GM20000 (cell line): Measurements from ENCODE around the gene ADCY4.
"Not testable (repeated sequence)": the region's sequence is repeated elsewhere in the genome, so short reads cannot be mapped to it uniquely, and the experiment has no call there.

ENCODE experiments used
- DNase-seq: peaks from one replicate; pipeline ENCODE4 v3.0.0; 2012; ENCODE audit warnings: low spot score
- CTCF ChIP-seq: IDR thresholded peaks from 2 replicates; pipeline ENCODE4 v1.5.1; 2012; ENCODE audit warnings: mild to moderate bottlenecking, control low read depth; ENCODE audit errors: extremely low read depth, missing control alignments

Gene ADCY4

GRCh38 chr14:24356208-24356607 is 21.3 kb upstream of the ADCY4 start:
- DNase-seq = no peak
- no peak for TF ChIP-seq CTCF

GRCh38 chr14:24355009-24355408 is 20.1 kb upstream of the ADCY4 start:
- DNase-seq = no peak
- no peak for TF ChIP-seq CTCF

GRCh38 chr14:24354482-24354825 is 19.6 kb upstream of the ADCY4 start:
- DNase-seq = not testable (repeated sequence)

DNA sequence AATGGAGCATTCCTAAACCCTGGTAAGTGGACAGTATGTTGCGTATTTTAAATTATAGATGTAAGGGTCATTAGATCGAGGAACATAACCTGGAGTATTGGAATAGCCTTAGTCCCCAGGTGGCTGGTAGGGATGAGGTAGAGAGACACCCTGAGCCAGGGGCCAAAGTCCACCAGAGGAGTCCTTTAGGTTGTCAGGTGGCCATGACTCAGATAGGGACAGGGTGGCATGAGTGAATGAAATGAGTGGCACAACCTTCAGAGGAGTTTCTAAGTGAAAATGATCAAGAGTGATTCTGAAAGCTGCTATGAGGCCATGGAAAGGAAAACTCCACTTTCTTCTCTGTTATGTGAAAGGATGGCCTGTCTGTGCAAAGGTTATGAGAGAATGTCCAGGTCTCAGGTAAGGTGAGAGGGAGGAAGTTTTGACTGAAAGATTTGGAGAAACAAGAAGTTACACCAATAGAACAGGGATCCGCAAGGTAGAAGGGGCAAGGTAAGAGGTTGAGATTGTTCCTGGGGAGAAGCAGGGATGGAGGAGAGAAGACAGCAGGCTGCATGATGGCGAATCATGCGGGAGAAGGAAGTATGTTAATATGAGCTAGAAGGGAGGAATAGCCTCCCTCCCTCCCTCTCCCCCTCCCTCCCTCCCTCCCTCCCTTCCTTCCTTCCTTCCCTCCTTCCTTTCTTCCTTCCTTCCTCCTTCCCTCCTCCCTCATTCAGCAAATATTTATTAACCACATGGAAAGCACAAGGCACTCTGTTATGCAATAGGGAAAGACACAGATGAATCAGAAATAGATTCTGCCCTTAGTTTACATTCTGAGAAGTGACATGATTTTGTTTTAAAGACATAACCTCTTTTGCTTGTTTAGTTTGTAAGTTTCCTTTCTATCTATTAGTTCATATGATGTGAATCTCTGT is 18.9 kb upstream of the ADCY4 start:
- DNase-seq = no peak
- TF ChIP-seq CTCF = no peak

DNA sequence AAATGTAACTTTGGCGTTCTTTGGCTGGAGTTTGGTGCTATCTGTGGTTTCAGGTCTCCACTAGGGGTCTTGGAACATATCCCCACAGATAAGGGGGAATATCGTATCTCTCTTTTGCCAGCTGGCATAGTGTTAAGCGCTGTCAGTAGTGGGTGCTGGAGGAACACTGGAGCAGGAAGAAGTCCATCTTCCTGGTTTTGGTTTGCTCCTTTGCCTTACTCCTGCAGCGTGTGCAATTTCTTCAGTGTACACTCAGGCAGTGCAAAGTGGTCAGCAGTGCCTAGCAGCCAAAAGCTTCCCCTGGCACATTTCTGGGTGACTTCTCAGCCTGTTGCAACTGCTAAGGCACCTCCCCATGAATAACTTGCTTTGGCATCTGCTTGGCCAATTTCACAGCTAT is 16.6 kb upstream of the ADCY4 start:
- DNase-seq = no peak
- TF ChIP-seq CTCF = no peak

- TF ChIP-seq CTCF = no peak
- no peak for DNase-seq
These were observed 14.9 kb upstream of the ADCY4 start for GRCh38 chr14:24349742-24350141.

DNA sequence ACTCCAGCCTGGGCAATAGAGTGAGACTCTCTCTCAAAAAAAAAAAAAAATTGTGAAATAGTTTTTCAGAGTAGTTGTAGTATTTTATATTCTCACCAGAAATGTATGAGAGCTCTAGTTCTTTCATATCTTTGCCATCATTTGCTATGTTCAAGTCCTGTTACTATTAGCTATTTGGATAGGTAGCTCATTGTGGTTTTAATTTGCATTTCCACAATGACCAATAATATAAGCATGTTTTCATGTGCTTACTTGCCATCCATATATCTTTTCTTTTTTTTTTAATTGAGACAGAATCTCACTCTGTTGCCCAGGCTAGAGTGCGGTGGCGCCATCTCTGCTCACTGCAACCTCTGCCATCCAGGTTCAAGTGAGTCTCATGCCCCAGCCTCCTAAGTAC is 13.3 kb upstream of the ADCY4 start:
- TF ChIP-seq CTCF = no peak
- DNase-seq = no peak

DNA sequence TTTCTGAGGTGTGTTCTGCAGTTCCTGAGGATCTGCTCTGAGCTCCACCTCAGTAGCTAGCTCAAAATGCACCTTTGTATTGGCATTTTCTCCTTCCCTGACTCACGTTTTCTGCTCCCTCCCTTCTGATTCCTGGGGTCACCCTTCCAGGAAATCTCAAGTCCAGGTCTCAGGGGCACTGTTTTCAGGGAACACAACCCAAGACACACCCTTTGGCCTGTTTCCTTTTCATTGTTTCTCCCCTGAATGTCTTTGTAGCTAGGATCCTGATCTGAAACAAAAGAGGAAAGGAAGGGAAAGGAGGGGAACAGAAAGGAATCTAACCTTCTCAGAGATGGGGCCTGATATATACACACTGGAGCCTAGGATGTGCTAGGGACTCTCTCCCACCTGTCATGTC is 12.3 kb upstream of the ADCY4 start:
- no peak for TF ChIP-seq CTCF
- DNase-seq = no peak
